ENCODE data around the gene ATL3.
A peak's percentile ranks its signal among the peaks of the same experiment; 100 is the strongest.
"Not testable (repeated sequence)": the region's sequence is repeated elsewhere in the genome, so short reads cannot be mapped to it uniquely, and the experiment has no call there.

ATL3 gene

GRCh38 chr11:63686926-63687325, 15.8 kb upstream of the ATL3 start:
- Histone ChIP-seq H3K27me3 (ENCODE audit: control insufficient read depth in 3 of 3, insufficient read depth in 3 of 3, low read depth in 1 of 3, low read length in 3 of 3) (no peaks in the 10 kb centered on the region), H3K4ac (ENCODE audit: low read length) (no peak overlapping the region), H3K4me1 (ENCODE audit: control insufficient read depth in 2 of 2, insufficient read depth in 1 of 2, low read depth in 1 of 2, low read length in 2 of 2) (peaks cover 1 to 8% of the 10 kb centered on the region in 2 donors), H3K14ac (ENCODE audit: low read length) (no peak overlapping the region), H3K9me3 (replicated peaks in 1 of 2; ENCODE audit: control insufficient read depth in 2 of 2, insufficient read depth in 1 of 2, low read depth in 1 of 2, low read length in 2 of 2) (no peaks in the 10 kb centered on the region), H4K91ac (ENCODE audit: low read depth, low read length, poor library complexity) (no peak overlapping the region), H3K18ac (ENCODE audit: low read length) (no peak overlapping the region), H2BK120ac (ENCODE audit: low read depth, low read length) (no peak overlapping the region), H3K36me3 (replicated peaks in 1 of 2; ENCODE audit: control insufficient read depth in 2 of 2, insufficient read depth in 2 of 2, low read length in 2 of 2) (peaks cover 0 to 15% of the 10 kb centered on the region in 2 donors), H4K8ac (ENCODE audit: low read depth, low read length) (no peak overlapping the region), H3K27ac (replicated peaks; ENCODE audit: low read length) (no peak overlapping the region), H2BK15ac (ENCODE audit: low read length) (no peak overlapping the region), H3K4me2 (ENCODE audit: insufficient read depth, low read length, poor library complexity, severe bottlenecking) (no peak overlapping the region), H2BK12ac (ENCODE audit: low read length) (no peak overlapping the region), H2AK5ac (ENCODE audit: low read depth, low read length) (no peak overlapping the region), H3K9ac (ENCODE audit: low read depth, low read length, poor library complexity) (no peak overlapping the region), H3K79me1 (ENCODE audit: low read depth, low read length) (peaks cover 4% of the 10 kb centered on the region), H2BK5ac (ENCODE audit: low read length) (no peak overlapping the region), H3K4me3 (ENCODE audit: low read length in 2 of 2) (no peak overlapping the region), H3K23ac (ENCODE audit: low read depth, low read length, poor library complexity) (no peak overlapping the region), H2AFZ (ENCODE audit: low read length) (no peak overlapping the region)
- no CpG with 5 or more reads among the region's 2 CpGs for WGBS, 2 donors (ENCODE audit: extremely low coverage in 2 of 2, insufficient read length in 2 of 2, insufficient replicate concordance in 1 of 2)
- no peak for DNase-seq (ENCODE audit: low spot score)

- not testable (repeated sequence) for H3K4ac ChIP-seq (ENCODE audit: low read length); H3K79me1 ChIP-seq (ENCODE audit: low read depth, low read length); H2BK12ac ChIP-seq (ENCODE audit: low read length); H3K14ac ChIP-seq (ENCODE audit: low read length); H3K18ac ChIP-seq (ENCODE audit: low read length); H4K91ac ChIP-seq (ENCODE audit: low read depth, low read length, poor library complexity); H2BK5ac ChIP-seq (ENCODE audit: low read length); H3K27ac ChIP-seq (replicated peaks; ENCODE audit: low read length); DNase-seq (ENCODE audit: low spot score); H2AFZ ChIP-seq (ENCODE audit: low read length); H3K23ac ChIP-seq (ENCODE audit: low read depth, low read length, poor library complexity); H2AK5ac ChIP-seq (ENCODE audit: low read depth, low read length); H2BK15ac ChIP-seq (ENCODE audit: low read length); H3K4me2 ChIP-seq (ENCODE audit: insufficient read depth, low read length, poor library complexity, severe bottlenecking); H3K27me3 ChIP-seq (ENCODE audit: control insufficient read depth in 3 of 3, insufficient read depth in 3 of 3, low read depth in 1 of 3, low read length in 3 of 3); H3K36me3 ChIP-seq (replicated peaks in 1 of 2; ENCODE audit: control insufficient read depth in 2 of 2, insufficient read depth in 2 of 2, low read length in 2 of 2); H3K9ac ChIP-seq (ENCODE audit: low read depth, low read length, poor library complexity); H3K9me3 ChIP-seq (replicated peaks in 1 of 2; ENCODE audit: control insufficient read depth in 2 of 2, insufficient read depth in 1 of 2, low read depth in 1 of 2, low read length in 2 of 2); H2BK120ac ChIP-seq (ENCODE audit: low read depth, low read length); H3K4me3 ChIP-seq (ENCODE audit: low read length in 2 of 2); H4K8ac ChIP-seq (ENCODE audit: low read depth, low read length)
- WGBS, 2 donors (ENCODE audit: extremely low coverage in 2 of 2, insufficient read length in 2 of 2, insufficient replicate concordance in 1 of 2): no CpG with 5 or more reads among the region's 7 CpGs
- H3K4me1 ChIP-seq (ENCODE audit: control insufficient read depth in 2 of 2, insufficient read depth in 1 of 2, low read depth in 1 of 2, low read length in 2 of 2): peaks cover 5 to 12% of the 10 kb centered on the region in 2 donors
These were observed 14.1 kb upstream of the ATL3 start for GRCh38 chr11:63685158-63685721.

GRCh38 chr11:63683133-63683991, 12.2 kb upstream of the ATL3 start:
- WGBS, 2 donors (ENCODE audit: extremely low coverage in 2 of 2, insufficient read length in 2 of 2, insufficient replicate concordance in 1 of 2): 100% methylated on average over 1 of the region's 8 CpGs; no CpG with 5 or more reads in 1 of the 2 donors
- Histone ChIP-seq H3K4me1 (ENCODE audit: control insufficient read depth in 2 of 2, insufficient read depth in 1 of 2, low read depth in 1 of 2, low read length in 2 of 2) (peaks cover 5 to 12% of the 10 kb centered on the region in 2 donors), H3K4me3 (ENCODE audit: low read length in 2 of 2) (peak overlapping the region in 1 of 2 donors; percentile 83)

More at GRCh38 chr11:63683133-63683991, 12.2 kb upstream of the ATL3 start:
- H2BK120ac ChIP-seq (ENCODE audit: low read depth, low read length): no peak overlapping the region
- peaks cover 0 to 7% of the 10 kb centered on the region in 2 donors for H3K36me3 ChIP-seq (replicated peaks in 1 of 2; ENCODE audit: control insufficient read depth in 2 of 2, insufficient read depth in 2 of 2, low read length in 2 of 2)
- no peak overlapping the region for H3K18ac ChIP-seq (ENCODE audit: low read length)
- H3K9me3 ChIP-seq (replicated peaks in 1 of 2; ENCODE audit: control insufficient read depth in 2 of 2, insufficient read depth in 1 of 2, low read depth in 1 of 2, low read length in 2 of 2): no peaks in the 10 kb centered on the region
- H2BK15ac ChIP-seq (ENCODE audit: low read length): no peak overlapping the region
- H3K27ac ChIP-seq (replicated peaks; ENCODE audit: low read length): peak overlapping the region; percentile 1
- H3K4me2 ChIP-seq (ENCODE audit: insufficient read depth, low read length, poor library complexity, severe bottlenecking): no peak overlapping the region
- H2AK5ac ChIP-seq (ENCODE audit: low read depth, low read length): no peak overlapping the region
- no peak overlapping the region for H2BK12ac ChIP-seq (ENCODE audit: low read length)
- H2AFZ ChIP-seq (ENCODE audit: low read length): no peak overlapping the region
- H3K23ac ChIP-seq (ENCODE audit: low read depth, low read length, poor library complexity): no peak overlapping the region
- H3K79me1 ChIP-seq (ENCODE audit: low read depth, low read length): peaks cover 2% of the 10 kb centered on the region
- no peak overlapping the region for H3K4ac ChIP-seq (ENCODE audit: low read length)
- H2BK5ac ChIP-seq (ENCODE audit: low read length): no peak overlapping the region
- H4K8ac ChIP-seq (ENCODE audit: low read depth, low read length): no peak overlapping the region
- H3K27me3 ChIP-seq (ENCODE audit: control insufficient read depth in 3 of 3, insufficient read depth in 3 of 3, low read depth in 1 of 3, low read length in 3 of 3): no peaks in the 10 kb centered on the region
- H3K14ac ChIP-seq (ENCODE audit: low read length): no peak overlapping the region
- no peak overlapping the region for H4K91ac ChIP-seq (ENCODE audit: low read depth, low read length, poor library complexity)
- no peak overlapping the region for H3K9ac ChIP-seq (ENCODE audit: low read depth, low read length, poor library complexity)
- DNase-seq (ENCODE audit: low spot score): no peak

Measured in neuronal stem cell (in vitro differentiated cells).